WTC11 (cell line): ENCODE measurements around the gene PIK3C3.

Experiments used
- FOXK1 ChIP-seq: sonication (generic); formaldehyde crosslinking; IDR thresholded peaks from 2 replicates; pipeline ENCODE4 v1.8.0; 2022; ENCODE audit warnings: mild to moderate bottlenecking, moderate library complexity, missing genetic modification reagents
- NFATC4 ChIP-seq: fragments of 250-450 bp; sonication (Bioruptor Pico); IDR thresholded peaks from 2 replicates; pipeline ENCODE4 v1.9.0; 2021; ENCODE audit warnings: mild to moderate bottlenecking
- TF ChIP-seq, protein P1 (sequence below): fragments of 200-600 bp; IDR thresholded peaks from 2 replicates; pipeline ENCODE4 v1.8.0; 2022; ENCODE audit warnings: antibody characterized with exemption
- TF ChIP-seq, protein P2 (sequence below): sonication (generic); formaldehyde crosslinking; IDR thresholded peaks from 2 replicates; pipeline ENCODE4 v1.8.1; 2022; ENCODE audit warnings: mild to moderate bottlenecking, moderate library complexity, missing genetic modification reagents
- TF ChIP-seq, protein P3 (sequence below): sonication (generic); formaldehyde crosslinking; conservative IDR thresholded peaks from 2 replicates; pipeline ENCODE4 v1.8.1; 2022; ENCODE audit warnings: mild to moderate bottlenecking, missing genetic modification reagents
- TF ChIP-seq, protein P4 (sequence below): sonication (generic); formaldehyde crosslinking; IDR thresholded peaks from 2 replicates; pipeline ENCODE4 v1.8.0; 2022; ENCODE audit warnings: mild to moderate bottlenecking, missing genetic modification reagents
- TF ChIP-seq, protein P5 (sequence below): sonication (generic); formaldehyde crosslinking; IDR thresholded peaks from 2 replicates; pipeline ENCODE4 v1.8.1; 2022; ENCODE audit warnings: low read depth, mild to moderate bottlenecking, moderate library complexity, missing genetic modification reagents, borderline replicate concordance
- TF ChIP-seq, protein P6 (sequence below): sonication (generic); formaldehyde crosslinking; IDR thresholded peaks from 2 replicates; pipeline ENCODE4 v1.8.1; 2022; ENCODE audit warnings: low read depth, missing genetic modification reagents, borderline replicate concordance

DNA sequence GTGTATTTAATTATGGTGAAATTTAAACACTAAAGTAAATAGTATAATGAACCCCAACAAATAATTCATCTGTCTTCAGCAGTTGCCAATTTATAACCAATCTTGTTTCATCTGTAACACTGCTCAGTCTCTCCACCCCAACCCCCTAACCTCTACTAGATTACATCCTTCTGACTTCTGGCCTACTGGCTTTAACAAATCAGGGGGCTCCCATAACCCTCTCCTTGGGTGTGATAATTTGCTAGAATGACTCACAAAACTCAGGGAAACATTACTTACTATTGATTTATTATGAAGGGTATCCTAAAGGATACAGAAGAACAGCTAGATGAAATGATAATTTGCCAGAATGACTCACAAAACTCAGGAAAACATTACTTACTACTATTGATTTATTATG lies 50.7 kb downstream of the PIK3C3 start:
- TF ChIP-seq, protein P1, sequence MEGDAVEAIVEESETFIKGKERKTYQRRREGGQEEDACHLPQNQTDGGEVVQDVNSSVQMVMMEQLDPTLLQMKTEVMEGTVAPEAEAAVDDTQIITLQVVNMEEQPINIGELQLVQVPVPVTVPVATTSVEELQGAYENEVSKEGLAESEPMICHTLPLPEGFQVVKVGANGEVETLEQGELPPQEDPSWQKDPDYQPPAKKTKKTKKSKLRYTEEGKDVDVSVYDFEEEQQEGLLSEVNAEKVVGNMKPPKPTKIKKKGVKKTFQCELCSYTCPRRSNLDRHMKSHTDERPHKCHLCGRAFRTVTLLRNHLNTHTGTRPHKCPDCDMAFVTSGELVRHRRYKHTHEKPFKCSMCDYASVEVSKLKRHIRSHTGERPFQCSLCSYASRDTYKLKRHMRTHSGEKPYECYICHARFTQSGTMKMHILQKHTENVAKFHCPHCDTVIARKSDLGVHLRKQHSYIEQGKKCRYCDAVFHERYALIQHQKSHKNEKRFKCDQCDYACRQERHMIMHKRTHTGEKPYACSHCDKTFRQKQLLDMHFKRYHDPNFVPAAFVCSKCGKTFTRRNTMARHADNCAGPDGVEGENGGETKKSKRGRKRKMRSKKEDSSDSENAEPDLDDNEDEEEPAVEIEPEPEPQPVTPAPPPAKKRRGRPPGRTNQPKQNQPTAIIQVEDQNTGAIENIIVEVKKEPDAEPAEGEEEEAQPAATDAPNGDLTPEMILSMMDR = no peak
- TF ChIP-seq, protein P2, sequence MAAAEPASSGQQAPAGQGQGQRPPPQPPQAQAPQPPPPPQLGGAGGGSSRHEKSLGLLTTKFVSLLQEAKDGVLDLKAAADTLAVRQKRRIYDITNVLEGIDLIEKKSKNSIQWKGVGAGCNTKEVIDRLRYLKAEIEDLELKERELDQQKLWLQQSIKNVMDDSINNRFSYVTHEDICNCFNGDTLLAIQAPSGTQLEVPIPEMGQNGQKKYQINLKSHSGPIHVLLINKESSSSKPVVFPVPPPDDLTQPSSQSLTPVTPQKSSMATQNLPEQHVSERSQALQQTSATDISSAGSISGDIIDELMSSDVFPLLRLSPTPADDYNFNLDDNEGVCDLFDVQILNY (CRISPR knock-in tag) = no peak
- TF ChIP-seq, protein P3, sequence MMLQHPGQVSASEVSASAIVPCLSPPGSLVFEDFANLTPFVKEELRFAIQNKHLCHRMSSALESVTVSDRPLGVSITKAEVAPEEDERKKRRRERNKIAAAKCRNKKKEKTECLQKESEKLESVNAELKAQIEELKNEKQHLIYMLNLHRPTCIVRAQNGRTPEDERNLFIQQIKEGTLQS (CRISPR knock-in tag) = no peak
- TF ChIP-seq NFATC4 (CRISPR knock-in tag) (no peak), FOXK1 (no peak)
- TF ChIP-seq, protein P4, sequence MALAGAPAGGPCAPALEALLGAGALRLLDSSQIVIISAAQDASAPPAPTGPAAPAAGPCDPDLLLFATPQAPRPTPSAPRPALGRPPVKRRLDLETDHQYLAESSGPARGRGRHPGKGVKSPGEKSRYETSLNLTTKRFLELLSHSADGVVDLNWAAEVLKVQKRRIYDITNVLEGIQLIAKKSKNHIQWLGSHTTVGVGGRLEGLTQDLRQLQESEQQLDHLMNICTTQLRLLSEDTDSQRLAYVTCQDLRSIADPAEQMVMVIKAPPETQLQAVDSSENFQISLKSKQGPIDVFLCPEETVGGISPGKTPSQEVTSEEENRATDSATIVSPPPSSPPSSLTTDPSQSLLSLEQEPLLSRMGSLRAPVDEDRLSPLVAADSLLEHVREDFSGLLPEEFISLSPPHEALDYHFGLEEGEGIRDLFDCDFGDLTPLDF (CRISPR knock-in tag) = no peak
- TF ChIP-seq, protein P5, sequence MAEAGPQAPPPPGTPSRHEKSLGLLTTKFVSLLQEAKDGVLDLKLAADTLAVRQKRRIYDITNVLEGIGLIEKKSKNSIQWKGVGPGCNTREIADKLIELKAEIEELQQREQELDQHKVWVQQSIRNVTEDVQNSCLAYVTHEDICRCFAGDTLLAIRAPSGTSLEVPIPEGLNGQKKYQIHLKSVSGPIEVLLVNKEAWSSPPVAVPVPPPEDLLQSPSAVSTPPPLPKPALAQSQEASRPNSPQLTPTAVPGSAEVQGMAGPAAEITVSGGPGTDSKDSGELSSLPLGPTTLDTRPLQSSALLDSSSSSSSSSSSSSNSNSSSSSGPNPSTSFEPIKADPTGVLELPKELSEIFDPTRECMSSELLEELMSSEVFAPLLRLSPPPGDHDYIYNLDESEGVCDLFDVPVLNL (CRISPR knock-in tag) = no peak
- TF ChIP-seq, protein P6, sequence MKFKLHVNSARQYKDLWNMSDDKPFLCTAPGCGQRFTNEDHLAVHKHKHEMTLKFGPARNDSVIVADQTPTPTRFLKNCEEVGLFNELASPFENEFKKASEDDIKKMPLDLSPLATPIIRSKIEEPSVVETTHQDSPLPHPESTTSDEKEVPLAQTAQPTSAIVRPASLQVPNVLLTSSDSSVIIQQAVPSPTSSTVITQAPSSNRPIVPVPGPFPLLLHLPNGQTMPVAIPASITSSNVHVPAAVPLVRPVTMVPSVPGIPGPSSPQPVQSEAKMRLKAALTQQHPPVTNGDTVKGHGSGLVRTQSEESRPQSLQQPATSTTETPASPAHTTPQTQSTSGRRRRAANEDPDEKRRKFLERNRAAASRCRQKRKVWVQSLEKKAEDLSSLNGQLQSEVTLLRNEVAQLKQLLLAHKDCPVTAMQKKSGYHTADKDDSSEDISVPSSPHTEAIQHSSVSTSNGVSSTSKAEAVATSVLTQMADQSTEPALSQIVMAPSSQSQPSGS = no peak
